OCI-LY7 (cell line): ENCODE data around the gene C1QL2.

Experiments
- CTCF ChIP-seq: fragments of 200-600 bp; sonication (generic); conservative IDR thresholded peaks from 2 replicates; pipeline ENCODE4 v1.5.1; 2014; ENCODE audit warnings: mild to moderate bottlenecking, antibody characterized with exemption, low read length, moderate library complexity, mixed read lengths
- EZH2phosphoT487 ChIP-seq: fragments of 200-600 bp; sonication (generic); IDR thresholded peaks from 2 replicates; pipeline ENCODE4 v1.6.1; 2018; ENCODE audit warnings: low read depth, borderline replicate concordance, mild to moderate bottlenecking, mixed run types, antibody characterized with exemption, low read length, moderate library complexity, mixed read lengths

GRCh38 chr2:119204525-119204924, 46.0 kb upstream of the C1QL2 start:
- TF ChIP-seq CTCF, result no peak
- no peak for TF ChIP-seq EZH2phosphoT487
